ENCODE data around the gene FXYD1.

The FXYD1 gene

GRCh38 chr19:35132254-35132653 lies 6.4 kb upstream of the FXYD1 start:
- H3K4me3 ChIP-seq (ENCODE audit: low read depth, low read length), result no peak overlapping the region
- in situ Hi-C loops (cut with HindIII; ENCODE audit: low sequenced_read_pairs), result no loop called here
- TF ChIP-seq, protein P1, sequence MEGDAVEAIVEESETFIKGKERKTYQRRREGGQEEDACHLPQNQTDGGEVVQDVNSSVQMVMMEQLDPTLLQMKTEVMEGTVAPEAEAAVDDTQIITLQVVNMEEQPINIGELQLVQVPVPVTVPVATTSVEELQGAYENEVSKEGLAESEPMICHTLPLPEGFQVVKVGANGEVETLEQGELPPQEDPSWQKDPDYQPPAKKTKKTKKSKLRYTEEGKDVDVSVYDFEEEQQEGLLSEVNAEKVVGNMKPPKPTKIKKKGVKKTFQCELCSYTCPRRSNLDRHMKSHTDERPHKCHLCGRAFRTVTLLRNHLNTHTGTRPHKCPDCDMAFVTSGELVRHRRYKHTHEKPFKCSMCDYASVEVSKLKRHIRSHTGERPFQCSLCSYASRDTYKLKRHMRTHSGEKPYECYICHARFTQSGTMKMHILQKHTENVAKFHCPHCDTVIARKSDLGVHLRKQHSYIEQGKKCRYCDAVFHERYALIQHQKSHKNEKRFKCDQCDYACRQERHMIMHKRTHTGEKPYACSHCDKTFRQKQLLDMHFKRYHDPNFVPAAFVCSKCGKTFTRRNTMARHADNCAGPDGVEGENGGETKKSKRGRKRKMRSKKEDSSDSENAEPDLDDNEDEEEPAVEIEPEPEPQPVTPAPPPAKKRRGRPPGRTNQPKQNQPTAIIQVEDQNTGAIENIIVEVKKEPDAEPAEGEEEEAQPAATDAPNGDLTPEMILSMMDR (IDR thresholded peaks at IDR 0.05; ENCODE audit: low read depth, low read length), result no peak
- DNase-seq (ENCODE audit: low read depth, low spot score), result no peak

GRCh38 chr19:35133826-35134225 lies 4.8 kb upstream of the FXYD1 start:
- in situ Hi-C loops (cut with HindIII; ENCODE audit: low sequenced_read_pairs), result no loop called here
- TF ChIP-seq, protein P1 (IDR thresholded peaks at IDR 0.05; ENCODE audit: low read depth, low read length), result no peak
- H3K4me3 ChIP-seq (ENCODE audit: low read depth, low read length), result no peak overlapping the region
- no peak for DNase-seq (ENCODE audit: low read depth, low spot score)

DNA sequence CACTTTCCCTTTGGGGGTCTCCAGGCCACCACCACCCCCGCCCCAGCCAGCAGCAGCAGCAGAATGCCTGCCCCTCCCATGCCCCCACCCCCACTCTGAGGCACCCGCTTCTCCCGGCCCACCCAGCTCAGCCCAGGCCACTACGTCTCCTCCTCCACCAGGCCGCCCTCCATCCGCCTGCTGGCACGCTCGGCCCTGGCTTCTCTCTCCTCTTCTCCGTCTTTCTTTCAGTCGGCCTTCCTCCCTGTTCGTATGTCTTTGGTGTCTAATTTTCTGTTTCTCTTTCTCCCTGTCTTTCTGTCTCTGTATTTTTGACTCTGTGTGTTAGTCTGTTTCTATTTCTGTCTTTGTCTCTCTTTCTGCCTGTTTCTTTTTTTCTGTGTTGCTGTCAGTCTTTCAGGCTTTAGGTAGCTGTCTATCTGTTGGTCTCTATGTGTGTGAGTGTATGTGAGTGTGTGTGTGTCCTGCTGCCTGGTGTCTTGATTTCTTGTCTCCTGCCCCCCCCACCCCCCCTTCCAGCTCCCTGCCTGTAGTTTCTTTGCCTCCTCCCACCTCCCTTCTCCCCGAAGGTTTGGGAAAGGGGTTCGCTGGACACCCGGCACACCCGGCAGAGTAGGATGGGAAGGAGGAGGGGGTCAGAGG lies 3.9 kb upstream of the FXYD1 start, which contains the start of gene LGI4:
TSS of gene LGI4 (minus strand) at position 459 of the 642 bp plus-strand sequence. CDS start at position 80, 379 bp downstream.
- in situ Hi-C loops (cut with HindIII; ENCODE audit: low sequenced_read_pairs), result no loop called here
- DNase-seq (ENCODE audit: low read depth, low spot score), result no peak
- no peak within 1 kb of the TSS for H3K4me3 ChIP-seq (ENCODE audit: low read depth, low read length)
- TF ChIP-seq, protein P1 (IDR thresholded peaks at IDR 0.05; ENCODE audit: low read depth, low read length), result no peak

- no peak overlapping the region for H3K4me3 ChIP-seq (ENCODE audit: low read depth, low read length)
- in situ Hi-C loops (cut with HindIII; ENCODE audit: low sequenced_read_pairs), result no loop called here
- peak; percentile 44 for DNase-seq (ENCODE audit: low read depth, low spot score)
- TF ChIP-seq, protein P1 (IDR thresholded peaks at IDR 0.05; ENCODE audit: low read depth, low read length), result peak; percentile 89
These were observed 3.2 kb upstream of the FXYD1 start for GRCh38 chr19:35135389-35135909.

GRCh38 chr19:35136231-35136630 lies 2.4 kb upstream of the FXYD1 start:
- no peak overlapping the region for H3K4me3 ChIP-seq (ENCODE audit: low read depth, low read length)
- no peak for DNase-seq (ENCODE audit: low read depth, low spot score)

GRCh38 chr19:35136977-35137702 lies 1.5 kb upstream of the FXYD1 start:
- H3K4me3 ChIP-seq (ENCODE audit: low read depth, low read length), result no peak overlapping the region
- TF ChIP-seq, protein P1 (IDR thresholded peaks at IDR 0.05; ENCODE audit: low read depth, low read length), result no peak
- in situ Hi-C loops (cut with HindIII; ENCODE audit: low sequenced_read_pairs), result no loop called here
- DNase-seq (ENCODE audit: low read depth, low spot score), result no peak

More at GRCh38 chr19:35136231-35136630, 2.4 kb upstream of the FXYD1 start:
- in situ Hi-C loops (cut with HindIII; ENCODE audit: low sequenced_read_pairs), result no loop called here
- TF ChIP-seq, protein P1 (IDR thresholded peaks at IDR 0.05; ENCODE audit: low read depth, low read length), result no peak

All from astrocyte of the spinal cord (primary cell).